CD8-positive, alpha-beta memory T cell (primary cell): ENCODE measurements around the gene SLC12A7. TPM values are rescaled to one million over a fixed set of nuclear protein-coding genes. Genes with fewer than 3 reads are reported as not detected.
A peak's percentile ranks its signal among the peaks of the same experiment; 100 is the strongest.

Experiments
- CTCF ChIA-PET: fragments of 350-600 bp; sonication (Branson Sonifier 250); formaldehyde crosslinking; loops from one replicate; lab custom pipeline; 2021; ENCODE audit warnings: antibody characterized with exemption; lab: Charles Lee
- POLR2A ChIA-PET: fragments of 350-600 bp; sonication (Branson Sonifier 250); formaldehyde crosslinking; loops from one replicate; lab custom pipeline; 2021; ENCODE audit warnings: antibody characterized with exemption; lab: Charles Lee
- DNase-seq, 5 donors: peaks; one replicate each; pipeline versions ENCODE4 v3.0.0 to v3.0.0-alpha.2; 2020 to 2022; ENCODE audit warnings: mixed read lengths in 1 of 5
- H3K27ac ChIP-seq: one replicate; pipeline ENCODE4 v1.7.0; 2013; ENCODE audit warnings: low read depth, mild to moderate bottlenecking, low read length, moderate library complexity
- H3K27me3 ChIP-seq: 2 replicates; pipeline ENCODE4 v1.7.0; 2013; ENCODE audit warnings: low read length, mild to moderate bottlenecking; ENCODE audit not compliant: insufficient read depth, poor library complexity, severe bottlenecking
- H3K36me3 ChIP-seq: 2 replicates; pipeline ENCODE4 v1.7.0; 2013; ENCODE audit warnings: mild to moderate bottlenecking, low read length, moderate library complexity; ENCODE audit not compliant: insufficient read depth
- H3K4me1 ChIP-seq: 2 replicates; pipeline ENCODE4 v1.7.0; 2013; ENCODE audit warnings: mild to moderate bottlenecking, low read length, moderate library complexity; ENCODE audit not compliant: insufficient read depth
- H3K4me3 ChIP-seq: 2 replicates; pipeline ENCODE4 v1.7.0; 2013; ENCODE audit warnings: mild to moderate bottlenecking, low read length
- H3K9me3 ChIP-seq: 2 replicates; pipeline ENCODE4 v1.7.0; 2013; ENCODE audit warnings: mild to moderate bottlenecking, low read length
- H3K27ac Mint-ChIP-seq, 8 donors: one replicate each; pipeline ENCODE4 v1.8.0; 2020 to 2021; ENCODE audit warnings: mixed read lengths in 8 of 8, mild to moderate bottlenecking in 6 of 8, inconsistent platforms in 3 of 8, moderate library complexity in 3 of 8
- H3K27me3 Mint-ChIP-seq, 2 donors: one replicate each; pipeline ENCODE4 v1.8.0; 2020 to 2021; ENCODE audit warnings: mixed read lengths in 2 of 2, mild to moderate bottlenecking in 1 of 2, moderate library complexity in 1 of 2
- H3K36me3 Mint-ChIP-seq, 3 donors: one replicate each; pipeline ENCODE4 v1.8.0; 2020 to 2021; ENCODE audit warnings: mixed read lengths in 3 of 3, inconsistent platforms in 1 of 3, mild to moderate bottlenecking in 1 of 3
- H3K4me1 Mint-ChIP-seq, 3 donors: one replicate each; pipeline ENCODE4 v1.8.0; 2020 to 2021; ENCODE audit warnings: mixed read lengths in 3 of 3, inconsistent platforms in 1 of 3, mild to moderate bottlenecking in 1 of 3
- H3K4me3 Mint-ChIP-seq, 7 donors: one replicate each; pipeline ENCODE4 v1.8.0; 2020 to 2021; ENCODE audit warnings: mixed read lengths in 7 of 7, mild to moderate bottlenecking in 6 of 7, moderate library complexity in 4 of 7, inconsistent platforms in 2 of 7
- H3K9me3 Mint-ChIP-seq, 5 donors: one replicate each; pipeline ENCODE4 v1.8.0; 2020 to 2022; ENCODE audit warnings: mixed read lengths in 5 of 5, mild to moderate bottlenecking in 3 of 5, moderate library complexity in 2 of 5, inconsistent platforms in 1 of 5
- polyA plus RNA-seq: library from polyadenylated mRNA; unstranded; fragments of 300-500 nt; fragmentation: Illumina TruSeq; gene quantifications from one replicate; pipeline ENCODE4 v1.2.3, GENCODE V29; 2021
- total RNA-seq, 2 experiments: library from RNA; stranded (reverse); gene quantifications; one replicate each; pipeline ENCODE4 v1.2.3, GENCODE V29; 2021

Gene SLC12A7
- total and polyA plus RNA-seq, 3 experiments from 2014 or later, result 4.9 to 20.0 (median 6.6) TPM

GRCh38 chr5:1079486-1079885 is 32.4 kb downstream of the SLC12A7 start:
- no peaks in the 10 kb centered on the region for H3K9me3 ChIP-seq
- POLR2A ChIA-PET, result no interaction called here
- H3K27me3 ChIP-seq, result no peaks in the 10 kb centered on the region
- H3K36me3 ChIP-seq, result peaks cover 5% of the 10 kb centered on the region
- H3K4me3 ChIP-seq, result no peak overlapping the region
- no peaks in the 10 kb centered on the region for H3K4me1 ChIP-seq
- peaks cover 0 to 11% (median 0%) of the 10 kb centered on the region in 3 donors for H3K36me3 Mint-ChIP-seq
- H3K4me1 Mint-ChIP-seq, result no peaks in the 10 kb centered on the region
- no peak for DNase-seq
- H3K9me3 Mint-ChIP-seq, result no peaks in the 10 kb centered on the region
- no peaks in the 10 kb centered on the region for H3K27me3 Mint-ChIP-seq
- H3K4me3 Mint-ChIP-seq, result no peak overlapping the region
- no peak overlapping the region for H3K27ac Mint-ChIP-seq
- CTCF ChIA-PET, result no interaction called here
- no peak overlapping the region for H3K27ac ChIP-seq

- peaks cover 5% of the 10 kb centered on the region for H3K36me3 ChIP-seq
- Mint-ChIP-seq H3K9me3 (no peaks in the 10 kb centered on the region), H3K27ac (no peak overlapping the region), H3K4me1 (no peaks in the 10 kb centered on the region), H3K4me3 (no peak overlapping the region), H3K27me3 (no peaks in the 10 kb centered on the region), H3K36me3 (peaks cover 0 to 11% (median 0%) of the 10 kb centered on the region in 3 donors)
- no peaks in the 10 kb centered on the region for H3K4me1 ChIP-seq
- H3K27ac ChIP-seq, result no peak overlapping the region
- DNase-seq, result no peak
- no peak overlapping the region for H3K4me3 ChIP-seq
- no peaks in the 10 kb centered on the region for H3K27me3 ChIP-seq
- ChIA-PET POLR2A (no interaction called here), CTCF (no interaction called here)
- H3K9me3 ChIP-seq, result no peaks in the 10 kb centered on the region
Measured at GRCh38 chr5:1078851-1079250, 33.0 kb downstream of the SLC12A7 start.

GRCh38 chr5:1078206-1078605 is 33.7 kb downstream of the SLC12A7 start:
- H3K27ac Mint-ChIP-seq, result no peak overlapping the region
- peaks cover 0 to 11% (median 0%) of the 10 kb centered on the region in 3 donors for H3K36me3 Mint-ChIP-seq
- no peak overlapping the region for H3K4me3 ChIP-seq
- no peaks in the 10 kb centered on the region for H3K27me3 ChIP-seq
- CTCF ChIA-PET, result no interaction called here
- no peaks in the 10 kb centered on the region for H3K4me1 ChIP-seq
- no peaks in the 10 kb centered on the region for H3K4me1 Mint-ChIP-seq
- H3K36me3 ChIP-seq, result peaks cover 5% of the 10 kb centered on the region
- H3K4me3 Mint-ChIP-seq, result no peak overlapping the region
- POLR2A ChIA-PET, result no interaction called here
- H3K9me3 ChIP-seq, result no peaks in the 10 kb centered on the region
- H3K27ac ChIP-seq, result no peak overlapping the region
- H3K9me3 Mint-ChIP-seq, result no peaks in the 10 kb centered on the region
- H3K27me3 Mint-ChIP-seq, result no peaks in the 10 kb centered on the region
- DNase-seq, result no peak

- no peaks in the 10 kb centered on the region for H3K9me3 ChIP-seq
- Mint-ChIP-seq H3K27ac (no peak overlapping the region), H3K27me3 (no peaks in the 10 kb centered on the region), H3K36me3 (peaks cover 0 to 11% (median 0%) of the 10 kb centered on the region in 3 donors), H3K9me3 (no peaks in the 10 kb centered on the region), H3K4me1 (no peaks in the 10 kb centered on the region), H3K4me3 (no peak overlapping the region)
- no peaks in the 10 kb centered on the region for H3K4me1 ChIP-seq
- no peak overlapping the region for H3K4me3 ChIP-seq
- no peak overlapping the region for H3K27ac ChIP-seq
- no peaks in the 10 kb centered on the region for H3K27me3 ChIP-seq
- peaks cover 5% of the 10 kb centered on the region for H3K36me3 ChIP-seq
- no peak for DNase-seq
- POLR2A ChIA-PET, result no interaction called here
- CTCF ChIA-PET, result no interaction called here
Measured at GRCh38 chr5:1077491-1078020, 34.3 kb downstream of the SLC12A7 start.

- POLR2A ChIA-PET, result no interaction called here
Measured at GRCh38 chr5:1077026-1077425, 34.8 kb downstream of the SLC12A7 start.

GRCh38 chr5:1076406-1076805 is 35.5 kb downstream of the SLC12A7 start:
- Mint-ChIP-seq H3K27me3 (no peaks in the 10 kb centered on the region), H3K9me3 (no peaks in the 10 kb centered on the region), H3K36me3 (peaks cover 0 to 10% (median 0%) of the 10 kb centered on the region in 3 donors), H3K27ac (peak overlapping the region in 1 of 8 donors; percentile 51), H3K4me1 (no peaks in the 10 kb centered on the region), H3K4me3 (peak overlapping the region in 1 of 7 donors; percentile 23)
- H3K36me3 ChIP-seq, result peaks cover 5% of the 10 kb centered on the region
- no peak overlapping the region for H3K4me3 ChIP-seq
- H3K4me1 ChIP-seq, result no peaks in the 10 kb centered on the region
- H3K27ac ChIP-seq, result no peak overlapping the region
- POLR2A ChIA-PET, result no interaction called here
- no peaks in the 10 kb centered on the region for H3K9me3 ChIP-seq
- no peak for DNase-seq
- CTCF ChIA-PET, result no interaction called here
- H3K27me3 ChIP-seq, result no peaks in the 10 kb centered on the region

More at GRCh38 chr5:1077026-1077425, 34.8 kb downstream of the SLC12A7 start:
- DNase-seq, result no peak
- Histone ChIP-seq H3K27me3 (no peaks in the 10 kb centered on the region), H3K4me1 (no peaks in the 10 kb centered on the region), H3K4me3 (no peak overlapping the region), H3K9me3 (no peaks in the 10 kb centered on the region), H3K27ac (no peak overlapping the region), H3K36me3 (peaks cover 5% of the 10 kb centered on the region)
- Mint-ChIP-seq H3K4me3 (no peak overlapping the region), H3K27ac (no peak overlapping the region), H3K27me3 (no peaks in the 10 kb centered on the region), H3K36me3 (peaks cover 0 to 11% (median 0%) of the 10 kb centered on the region in 3 donors), H3K9me3 (no peaks in the 10 kb centered on the region), H3K4me1 (no peaks in the 10 kb centered on the region)
- CTCF ChIA-PET, result no interaction called here

- Histone ChIP-seq H3K4me3 (no peak overlapping the region), H3K4me1 (no peaks in the 10 kb centered on the region), H3K36me3 (peaks cover 5% of the 10 kb centered on the region), H3K27me3 (no peaks in the 10 kb centered on the region), H3K9me3 (no peaks in the 10 kb centered on the region), H3K27ac (no peak overlapping the region)
- Mint-ChIP-seq H3K4me1 (no peaks in the 10 kb centered on the region), H3K36me3 (peaks cover 0 to 7% (median 0%) of the 10 kb centered on the region in 3 donors), H3K27ac (no peak overlapping the region), H3K4me3 (no peak overlapping the region), H3K9me3 (no peaks in the 10 kb centered on the region), H3K27me3 (no peaks in the 10 kb centered on the region)
- no peak for DNase-seq
- ChIA-PET CTCF (no interaction called here), POLR2A (no interaction called here)
Measured at GRCh38 chr5:1075931-1076330, 35.9 kb downstream of the SLC12A7 start.

- Mint-ChIP-seq H3K9me3 (no peaks in the 10 kb centered on the region), H3K27me3 (no peaks in the 10 kb centered on the region), H3K36me3 (peaks cover 0 to 5% (median 0%) of the 10 kb centered on the region in 3 donors), H3K4me1 (no peaks in the 10 kb centered on the region), H3K4me3 (no peak overlapping the region), H3K27ac (peak overlapping the region in 1 of 8 donors; percentile 38)
- Histone ChIP-seq H3K27me3 (no peaks in the 10 kb centered on the region), H3K4me3 (no peak overlapping the region), H3K27ac (no peak overlapping the region), H3K36me3 (peaks cover 5% of the 10 kb centered on the region), H3K9me3 (no peaks in the 10 kb centered on the region), H3K4me1 (no peaks in the 10 kb centered on the region)
- ChIA-PET CTCF (no interaction called here), POLR2A (no interaction called here)
- DNase-seq, result no peak
Measured at GRCh38 chr5:1075555-1075881, 36.3 kb downstream of the SLC12A7 start.
